B cell (primary cell): ENCODE measurements around the gene MON2.

Experiments
- CTCF ChIP-seq: fragments of 200-600 bp; IDR thresholded peaks from one replicate; pipeline ENCODE4 v1.8.0; 2022; ENCODE audit warnings: antibody characterized with exemption, mild to moderate bottlenecking
- EZH2 ChIP-seq: IDR thresholded peaks from 2 replicates; pipeline ENCODE4 v1.6.1; 2012; ENCODE audit warnings: borderline replicate concordance, low read depth, mild to moderate bottlenecking, moderate library complexity, low read length; ENCODE audit not compliant: insufficient read depth, poor library complexity, severe bottlenecking

- TF ChIP-seq CTCF: no peak
- TF ChIP-seq EZH2: no peak
Observed at GRCh38 chr12:62642486-62642885, 175.9 kb downstream of the MON2 start.
